NCI-H2227 (cell line): ENCODE results near the gene CDH16.

Experiments
- DNase-seq: peaks from one replicate; lab custom pipeline; 2025; ENCODE audit not compliant: unreplicated experiment; lab: John Stamatoyannopoulos, UW

CDH16 gene

GRCh38 chr16:66913081-66913480 is 5.6 kb downstream of the CDH16 start:
- DNase-seq = no peak

GRCh38 chr16:66911801-66912200 is 6.9 kb downstream of the CDH16 start:
- no peak for DNase-seq

- no peak for DNase-seq
These were observed 7.6 kb downstream of the CDH16 start for GRCh38 chr16:66911112-66911511.

GRCh38 chr16:66910175-66910940 is 8.3 kb downstream of the CDH16 start:
- no peak for DNase-seq

GRCh38 chr16:66908762-66909559 is 9.7 kb downstream of the CDH16 start:
- DNase-seq = no peak

- no peak for DNase-seq
These were observed 10.6 kb downstream of the CDH16 start for GRCh38 chr16:66908116-66908515.

GRCh38 chr16:66906916-66907836 is 11.5 kb downstream of the CDH16 start:
- no peak for DNase-seq

GRCh38 chr16:66905633-66906539 is 12.8 kb downstream of the CDH16 start:
- DNase-seq = peak; percentile 14

- DNase-seq = no peak
These were observed 13.6 kb downstream of the CDH16 start for GRCh38 chr16:66904846-66905632.

- no peak for DNase-seq
These were observed 14.2 kb downstream of the CDH16 start for GRCh38 chr16:66904428-66904845.

GRCh38 chr16:66903544-66904427 is 14.9 kb downstream of the CDH16 start:
- no peak for DNase-seq

- DNase-seq = no peak
These were observed 15.8 kb downstream of the CDH16 start for GRCh38 chr16:66902648-66903543.

GRCh38 chr16:66901626-66902025 is 17.1 kb downstream of the CDH16 start:
- DNase-seq = no peak

- no peak for DNase-seq
These were observed 17.8 kb downstream of the CDH16 start for GRCh38 chr16:66900721-66901441.

GRCh38 chr16:66899945-66900710 is 18.6 kb downstream of the CDH16 start:
- peak; percentile 65 for DNase-seq

- DNase-seq = no peak
These were observed 19.3 kb downstream of the CDH16 start for GRCh38 chr16:66899310-66899944.
